Measurements from ENCODE around the gene SNRPB. TPM values are rescaled to one million over a fixed set of nuclear protein-coding genes. Genes with fewer than 3 reads are reported as not detected.

The SNRPB gene
- total and polyA plus RNA-seq, 2 of the 13 experiments (the other 11 are each of a cell fraction or from before 2014, with no cell fraction given), result 473 to 844 TPM

- FAIRE-seq, result peak; percentile 42
- Histone ChIP-seq H2AFZ (ENCODE audit: low read length) (no peak overlapping the region), H3K4me1 (ENCODE audit: insufficient read depth, low read length) (peaks cover 60% of the 10 kb centered on the region), H3K9me3 (ENCODE audit: low read length) (no peaks in the 10 kb centered on the region), H3K27ac (ENCODE audit: extremely low read length, insufficient read depth, low read length) (no peak overlapping the region), H3K27me3 (ENCODE audit: control insufficient read depth in 1 of 2, insufficient read depth in 2 of 2, low read length in 2 of 2) (no peaks in the 10 kb centered on the region; a peak in 1 of 5 replicates), H4K20me1 (ENCODE audit: insufficient read depth, low read length) (peaks cover 56% of the 10 kb centered on the region), H3K79me2 (ENCODE audit: insufficient read depth, low read length) (peaks cover 54% of the 10 kb centered on the region), H3K4me2 (ENCODE audit: low read depth, low read length) (peak overlapping the region; percentile 86), H3K9ac (ENCODE audit: insufficient read depth, low read depth, low read length) (peak overlapping the region; percentile 93), H3K36me3 (replicated peaks in 1 of 2; ENCODE audit: control insufficient read depth in 1 of 2, insufficient read depth in 2 of 2, low read length in 2 of 2) (peaks cover 27 to 45% of the 10 kb centered on the region in 2 experiments), H3K4me3 (replicated peaks in 1 of 3; ENCODE audit: insufficient read depth in 1 of 3, low read depth in 2 of 3, low read length in 3 of 3) (peak overlapping the region; percentile 89 to 93 (median 90))
- intact Hi-C loops (cut with micrococcal nuclease; ENCODE audit: unreplicated experiment) (loop anchor here (5.0 kb wide), 1 partner anchor 184 kb away; the partner anchor contains the start of gene NOP56), in situ Hi-C loops (cut with HindIII; ENCODE audit: extremely low pct_ligation_motif_present, low pct_unique_long_range_greater_than_20kb) (no loop called here)
- BruUV-seq (replicated peaks), result no TSS peak
- POLR2A ChIA-PET, result interaction anchor here (0.6 to 3.4 kb wide), 7 partner anchors 8 to 414 kb away, joined by 3 to 34 read pairs (median 11); partner anchors contain the start of genes IDH3B, NOP56 and ZNF343
- ATAC-seq, result no peak
- CTCF ChIA-PET (ENCODE audit: low intra/inter-chr PET ratio, low total read pairs), result no interaction called here
- WGBS (ENCODE audit: low lambda C conversion rate), result 61% methylated on average over 11 of the region's 11 CpGs
- DNase-seq (ENCODE audit: low spot score), result no peak
- no peak for TF ChIP-seq TBP (CRISPR knock-in tag; IDR thresholded peaks at IDR 0.05)
- TF ChIP-seq YY1 (IDR thresholded peaks at IDR 0.05; ENCODE audit: insufficient read depth, insufficient replicate concordance, low read depth, low read length), result no peak
- no peak for TF ChIP-seq ATF7-NPFF (CRISPR knock-in tag; IDR thresholded peaks at IDR 0.05; ENCODE audit: low read depth)
- TF ChIP-seq SP4 (CRISPR knock-in tag; IDR thresholded peaks at IDR 0.05), result no peak
- TF ChIP-seq ZNF557 (CRISPR knock-in tag; IDR thresholded peaks at IDR 0.05), result no peak
- TF ChIP-seq DZIP1 (CRISPR knock-in tag; IDR thresholded peaks at IDR 0.05), result no peak
- TF ChIP-seq SMAD3 (CRISPR knock-in tag; IDR thresholded peaks at IDR 0.05), result no peak
- no peak for TF ChIP-seq CHD4 (IDR thresholded peaks at IDR 0.05; ENCODE audit: borderline replicate concordance, low read length)
- TF ChIP-seq FOXA3 (CRISPR knock-in tag; IDR thresholded peaks at IDR 0.05), result no peak
- TF ChIP-seq ZNF576 (CRISPR knock-in tag; IDR thresholded peaks at IDR 0.05), result no peak
- TF ChIP-seq ZZZ3 (CRISPR knock-in tag; IDR thresholded peaks at IDR 0.05; ENCODE audit: borderline replicate concordance), result no peak
- TF ChIP-seq RFX3 (CRISPR knock-in tag; IDR thresholded peaks at IDR 0.05), result no peak
- no peak for TF ChIP-seq JUND (CRISPR knock-in tag; IDR thresholded peaks at IDR 0.05)
- no peak for TF ChIP-seq MEIS2 (CRISPR knock-in tag; IDR thresholded peaks at IDR 0.05)
- TF ChIP-seq ATF5 (CRISPR knock-in tag; IDR thresholded peaks at IDR 0.05; ENCODE audit: low read depth), result no peak
- TF ChIP-seq ZNF563 (CRISPR knock-in tag; IDR thresholded peaks at IDR 0.05), result no peak
- 0 out of 2 replicates have a peak, but pooled peaks have one; percentile 17 for TF ChIP-seq HNF1B (CRISPR knock-in tag; IDR thresholded peaks at IDR 0.05)
- 0 out of 2 replicates have a peak, but pooled peaks have one; percentile 51 for TF ChIP-seq MEIS1 (CRISPR knock-in tag; IDR thresholded peaks at IDR 0.05; ENCODE audit: borderline replicate concordance)
- TF ChIP-seq PAWR (CRISPR knock-in tag; IDR thresholded peaks at IDR 0.05; ENCODE audit: borderline replicate concordance), result 0 out of 2 replicates have a peak, but pooled peaks have one; percentile 65
These were observed 1.8 kb downstream of the SNRPB start for GRCh38 chr20:2468581-2469407.
